HTERT RPE-1 (cell line): ENCODE measurements around the gene JAG1.
"Not testable (repeated sequence)": the region's sequence is repeated elsewhere in the genome, so short reads cannot be mapped to it uniquely, and the experiment has no call there.

Experiments
- in situ Hi-C: fragments of 300-500 bp; cut with MboI; formaldehyde crosslinking; loops from 4 replicates; pipeline ENCODE4 v1.14.3; 2020; ENCODE audit warnings: low sequenced_read_pairs

Gene JAG1

DNA sequence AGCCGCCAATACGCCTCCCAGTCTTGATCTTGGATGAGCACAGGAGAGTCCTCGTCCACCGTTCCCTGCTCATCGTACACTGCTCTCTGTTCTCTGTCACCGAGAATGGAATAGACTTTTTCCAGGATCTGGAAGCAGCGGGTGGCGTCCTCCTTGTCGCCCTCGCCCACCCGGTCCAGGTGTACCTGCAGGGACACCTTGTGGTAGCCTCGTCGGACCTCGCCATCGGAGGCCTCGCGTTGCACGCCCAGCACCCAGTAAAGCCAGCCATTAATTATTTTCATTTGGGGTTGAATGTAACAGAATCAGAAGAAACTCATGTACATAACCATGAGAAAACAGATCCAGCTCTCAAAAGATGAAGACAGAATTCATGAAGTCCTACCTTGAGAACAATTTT is 59.9 kb downstream of the JAG1 start:
- in situ Hi-C loops, result no loop called here

DNA sequence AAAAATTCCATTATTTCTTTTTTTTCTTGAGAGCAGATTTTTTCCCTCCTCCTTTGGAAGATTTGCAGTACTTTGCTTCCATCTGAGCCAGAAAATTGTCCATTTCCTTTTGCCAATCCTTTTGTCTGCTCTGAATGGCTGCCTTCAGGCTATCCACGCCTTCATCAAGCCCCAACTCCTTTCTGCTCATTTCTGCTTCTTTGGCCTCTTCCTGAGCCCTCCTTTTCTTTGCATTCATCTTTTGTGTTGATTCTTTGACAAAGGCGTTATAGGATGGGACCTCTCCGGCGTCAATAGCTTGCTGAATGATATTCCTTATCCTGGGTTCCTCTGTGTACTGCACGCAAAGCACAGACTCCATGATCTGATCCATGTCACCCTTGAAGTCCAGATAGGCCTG is 60.4 kb downstream of the JAG1 start:
- in situ Hi-C loops, result not testable (repeated sequence)

DNA sequence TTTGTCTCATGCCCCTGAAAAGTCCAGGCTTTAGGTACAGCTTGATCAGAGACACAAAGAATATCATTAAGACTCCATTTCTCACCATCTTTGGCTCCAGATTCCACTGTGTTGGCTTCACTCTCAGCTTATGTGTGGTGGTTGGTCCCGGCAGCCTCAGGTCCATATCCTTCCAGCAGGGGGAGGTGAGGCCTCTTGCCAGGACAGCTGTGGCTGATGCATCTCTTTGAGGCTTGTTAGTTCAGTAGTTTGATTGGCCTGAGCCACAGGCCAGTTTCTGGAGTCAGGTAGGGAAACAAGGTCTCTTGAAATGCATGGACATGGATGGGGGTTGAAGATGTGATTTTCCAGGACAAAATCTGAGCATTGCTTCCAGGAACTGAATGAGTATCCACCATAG is 62.4 kb downstream of the JAG1 start:
- in situ Hi-C loops, result no loop called here

DNA sequence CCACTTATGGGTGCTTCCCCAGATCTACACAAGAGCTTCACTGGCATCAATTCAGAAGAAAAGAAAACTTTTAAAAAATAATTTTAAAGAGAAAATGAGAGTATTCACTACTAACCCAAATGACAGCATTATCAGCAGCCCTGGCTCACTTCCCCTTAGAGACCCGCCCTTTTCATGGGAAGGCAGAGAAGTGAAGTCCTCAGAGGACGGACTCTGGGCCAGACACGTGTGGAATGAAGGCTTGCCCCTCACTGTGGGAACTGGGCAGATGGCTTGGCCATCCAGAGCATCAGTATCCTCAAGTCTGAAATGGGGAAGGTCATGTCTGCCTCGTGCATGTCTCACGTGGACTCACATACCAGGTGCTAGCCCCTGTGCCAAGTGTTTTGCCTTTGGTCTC is 63.5 kb downstream of the JAG1 start:
- in situ Hi-C loops, result no loop called here

DNA sequence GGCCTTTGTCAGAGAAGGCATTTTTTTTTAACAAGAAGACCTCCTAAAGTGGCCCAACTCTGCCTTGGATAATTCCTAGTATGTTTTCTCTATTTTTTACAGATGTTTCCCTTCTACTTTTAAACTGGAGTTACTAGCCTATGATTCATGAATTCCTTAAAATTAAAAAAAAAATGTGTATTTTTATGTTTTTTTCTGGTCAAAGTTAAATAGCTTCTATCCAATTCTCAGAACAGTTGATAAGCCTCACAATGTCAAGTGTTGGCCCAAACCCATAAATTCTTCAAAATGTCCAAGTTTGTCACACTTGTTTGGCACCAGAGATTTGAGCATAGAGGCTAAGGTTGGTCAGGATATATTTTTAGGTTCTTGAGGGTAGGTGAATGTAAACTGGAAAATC is 64.0 kb downstream of the JAG1 start:
- in situ Hi-C loops, result no loop called here

DNA sequence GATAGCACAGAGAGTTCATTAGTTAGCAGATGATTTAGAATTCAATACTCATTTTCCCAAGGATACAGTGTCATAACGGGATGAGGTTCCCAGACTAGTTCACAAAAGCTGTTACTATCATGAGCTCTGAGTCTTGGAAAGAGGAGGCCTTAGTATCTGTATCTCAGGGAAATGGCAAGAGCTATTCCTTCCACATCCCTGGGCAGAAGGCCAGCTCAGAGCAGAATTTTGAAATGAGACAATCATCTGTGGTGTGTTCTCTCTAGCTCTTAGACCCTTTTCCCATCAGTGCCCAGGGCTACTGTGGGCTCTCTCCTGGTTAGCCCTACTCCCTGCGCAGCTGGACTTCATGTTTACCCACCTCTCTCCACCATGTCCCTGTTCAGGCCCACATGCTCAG is 64.5 kb downstream of the JAG1 start:
- in situ Hi-C loops, result no loop called here

DNA sequence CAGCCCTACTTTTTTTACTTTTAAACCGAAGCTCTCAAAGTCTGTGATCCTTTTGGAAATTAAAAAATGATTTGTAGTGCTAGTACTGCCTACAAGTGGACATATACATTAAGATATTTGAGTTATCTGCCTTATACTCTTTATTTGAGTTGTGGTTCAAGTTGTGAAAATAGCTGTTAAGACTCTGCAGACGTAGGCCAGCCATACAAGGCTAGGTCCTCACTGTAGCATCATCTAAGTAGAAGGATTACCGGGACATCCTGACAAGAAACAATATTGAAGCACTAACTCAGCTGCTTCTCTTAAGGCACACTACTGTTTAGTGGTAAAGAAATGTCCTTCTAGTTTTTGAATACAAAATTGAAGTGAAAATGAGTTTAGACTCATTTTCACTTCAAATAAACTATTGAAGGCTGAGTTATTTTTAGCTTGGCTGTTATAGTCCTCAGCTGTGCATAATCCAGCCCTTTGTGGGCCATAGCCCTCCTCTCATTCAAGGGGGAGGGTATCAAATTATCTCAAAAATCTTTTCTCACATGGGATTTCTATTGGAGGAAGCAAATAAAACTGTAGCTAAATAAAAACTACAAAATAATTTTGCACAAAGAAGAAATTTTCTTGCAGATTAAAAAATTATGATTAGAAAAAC is 68.1 kb downstream of the JAG1 start:
- in situ Hi-C loops, result no loop called here

DNA sequence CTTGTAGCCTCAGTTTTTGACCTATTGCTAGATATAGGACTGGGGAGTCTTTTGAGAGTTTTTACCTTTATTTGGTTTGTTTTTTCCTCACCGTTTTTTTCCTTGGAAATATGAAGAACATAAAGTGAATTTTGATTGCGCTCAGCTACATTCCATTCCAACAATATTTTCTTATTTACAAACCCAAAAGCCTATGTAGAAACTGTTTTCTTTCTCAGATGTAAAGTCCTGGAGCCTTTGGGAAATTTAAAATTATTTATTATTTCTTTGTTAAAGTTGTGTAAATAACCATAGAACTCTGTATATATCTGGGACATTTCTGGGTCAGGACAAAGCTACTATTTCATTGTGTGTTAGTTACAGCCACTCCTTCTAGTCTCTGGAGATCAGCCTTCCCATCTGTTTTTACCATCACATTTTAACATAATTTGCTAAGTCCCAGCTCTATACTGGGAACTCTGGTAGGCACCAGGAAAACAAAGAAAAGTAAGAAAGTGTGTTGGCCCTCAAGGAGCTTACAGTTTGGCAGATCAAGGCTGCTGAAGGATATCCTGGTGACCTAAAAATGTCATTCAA is 68.8 kb downstream of the JAG1 start:
- in situ Hi-C loops, result no loop called here

DNA sequence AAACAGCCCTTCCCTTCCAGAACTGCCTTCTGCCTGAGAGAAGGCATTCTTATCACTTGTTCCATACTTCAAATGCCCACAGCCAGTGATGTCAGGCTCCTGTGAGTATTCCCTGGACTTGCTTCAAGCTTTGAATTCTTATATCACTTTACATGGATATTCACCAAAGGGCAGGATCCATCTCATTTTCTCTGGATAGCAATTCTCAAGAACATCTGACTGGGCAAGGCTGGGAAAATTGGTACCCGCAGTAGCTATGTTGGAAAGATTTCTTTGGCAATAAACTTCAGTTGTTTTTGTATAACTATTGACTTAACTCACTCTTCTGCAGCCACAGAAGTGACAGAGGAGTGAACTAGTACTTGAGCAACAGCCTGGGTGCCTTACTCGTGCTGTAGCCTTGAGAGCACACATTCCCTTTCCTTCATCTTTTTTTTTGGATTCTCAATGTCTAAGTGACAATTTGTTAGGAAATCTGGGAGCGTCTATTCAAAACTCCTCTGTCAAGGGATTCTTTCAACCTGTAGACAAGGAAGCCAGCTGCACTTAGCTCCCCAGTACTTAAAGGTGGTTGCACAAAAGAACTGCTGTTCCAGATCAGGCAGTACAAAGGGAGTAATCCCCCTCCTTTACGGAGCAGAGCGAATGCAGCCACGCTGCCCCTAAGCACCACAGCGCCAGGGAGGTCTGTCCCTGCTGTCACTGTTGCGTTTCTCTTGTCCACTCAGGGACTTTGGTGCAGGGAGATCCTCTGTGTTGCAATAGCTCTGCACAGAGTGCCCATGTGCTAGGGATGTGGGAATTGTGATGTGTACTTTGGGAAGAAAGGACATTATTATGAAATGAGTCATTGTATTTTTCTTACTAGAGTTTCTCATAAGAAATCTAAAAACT is 69.6 kb downstream of the JAG1 start:
- in situ Hi-C loops, result no loop called here

DNA sequence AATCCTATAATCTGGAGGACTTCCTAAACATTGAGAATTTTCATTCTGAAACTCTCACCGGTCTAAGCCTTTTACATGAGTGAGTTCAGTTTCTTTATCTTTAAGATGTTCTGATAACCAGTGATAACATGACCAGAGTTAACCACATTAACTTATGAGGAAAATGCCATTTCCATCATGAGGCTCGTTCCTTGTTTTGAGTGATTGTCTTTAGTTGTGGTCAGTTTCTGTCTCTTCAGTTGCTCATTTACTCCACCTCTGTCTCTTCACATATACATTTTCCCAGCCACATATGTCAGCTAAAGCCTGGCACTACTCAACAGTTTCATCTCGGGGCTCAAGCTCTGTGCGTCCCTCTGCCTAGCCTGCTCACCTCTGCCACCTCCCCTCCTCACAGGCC is 70.4 kb downstream of the JAG1 start:
- in situ Hi-C loops, result no loop called here

DNA sequence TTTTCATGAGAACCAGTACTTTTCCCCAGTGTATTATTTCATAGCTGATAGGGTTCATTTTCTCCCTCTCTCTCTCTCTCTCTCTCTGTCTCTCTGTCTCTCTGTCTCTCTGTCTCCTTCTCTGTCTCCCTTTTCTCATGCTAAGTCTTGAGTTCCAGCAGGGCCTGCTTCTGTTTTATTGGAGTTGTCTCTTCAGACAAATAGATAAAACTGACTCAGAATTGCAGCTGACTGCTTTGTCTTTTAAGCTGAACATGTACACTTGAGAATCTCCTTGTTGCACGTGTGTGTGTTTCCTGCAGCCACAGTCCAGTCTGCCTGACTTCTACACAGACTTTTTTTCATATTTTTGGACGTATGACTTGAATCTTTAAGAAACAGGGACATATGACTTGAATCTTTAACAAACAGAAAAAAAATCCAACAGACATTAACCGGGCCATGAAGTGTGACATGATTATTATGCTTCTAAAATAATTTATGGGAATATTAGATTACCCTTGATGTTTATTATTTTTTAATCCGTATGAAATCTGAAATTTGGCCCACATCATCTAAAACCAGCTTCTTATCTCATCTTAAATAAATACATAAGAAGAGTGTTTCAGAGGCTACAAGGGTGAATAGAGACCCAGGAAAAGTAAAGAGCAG is 71.5 kb downstream of the JAG1 start:
- in situ Hi-C loops, result no loop called here

DNA sequence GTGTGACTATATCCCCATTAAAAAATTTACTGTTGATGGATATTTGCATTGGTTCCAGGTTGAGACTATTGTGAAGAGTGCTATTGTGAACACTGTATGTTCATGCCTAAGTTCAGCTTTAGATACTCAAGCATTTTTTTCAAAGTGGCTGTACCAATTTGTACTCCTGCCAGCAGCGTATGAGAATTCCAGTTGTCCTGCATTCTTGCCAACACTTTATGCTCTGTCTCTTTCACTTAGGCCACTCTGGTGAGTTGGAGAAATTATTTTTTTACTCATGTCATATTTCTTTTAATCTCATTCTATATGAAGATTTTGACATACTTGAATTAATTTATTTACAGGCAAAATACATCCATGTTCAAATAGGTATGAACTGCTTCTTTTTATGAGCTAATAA is 76.2 kb downstream of the JAG1 start:
- in situ Hi-C loops, result no loop called here

DNA sequence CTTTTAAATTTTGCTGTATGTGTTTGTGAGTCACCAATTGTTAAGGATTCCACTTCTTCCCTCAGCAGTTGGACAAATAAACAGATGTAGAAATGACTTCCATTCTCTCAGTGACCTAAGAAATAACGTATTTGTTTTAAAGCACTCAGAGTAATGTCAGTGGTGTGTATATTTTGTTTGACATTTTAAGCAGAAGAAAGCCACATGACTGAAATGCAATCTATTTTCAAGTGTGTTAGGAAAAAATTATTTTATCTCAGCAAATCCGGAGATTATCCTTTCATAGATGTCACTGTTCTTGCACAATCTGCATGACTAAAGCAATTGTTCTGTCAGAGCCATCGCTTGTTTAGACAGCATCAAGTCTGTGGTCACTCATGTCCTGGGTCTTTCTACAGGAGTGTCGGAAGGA is 77.1 kb downstream of the JAG1 start:
- in situ Hi-C loops, result no loop called here

DNA sequence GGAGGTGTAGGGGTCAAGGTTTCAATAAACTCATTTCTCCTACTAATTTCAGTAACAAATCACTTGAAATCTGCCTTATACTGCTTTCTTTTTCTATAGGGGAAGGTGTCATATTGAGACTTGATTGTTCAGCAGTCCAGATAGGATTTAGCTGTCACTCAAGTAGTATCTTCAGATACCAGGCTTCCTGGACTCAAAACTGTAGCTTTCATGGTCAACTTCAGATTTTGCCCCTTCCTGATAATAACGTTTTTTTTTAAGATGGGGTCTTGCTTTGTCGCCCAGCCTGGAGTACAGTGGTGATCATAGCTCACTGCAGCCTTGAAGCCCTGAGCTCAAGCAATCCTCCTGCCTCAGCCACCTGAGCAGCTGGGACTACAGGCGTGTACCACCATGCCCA is 77.8 kb downstream of the JAG1 start:
- in situ Hi-C loops, result no loop called here

DNA sequence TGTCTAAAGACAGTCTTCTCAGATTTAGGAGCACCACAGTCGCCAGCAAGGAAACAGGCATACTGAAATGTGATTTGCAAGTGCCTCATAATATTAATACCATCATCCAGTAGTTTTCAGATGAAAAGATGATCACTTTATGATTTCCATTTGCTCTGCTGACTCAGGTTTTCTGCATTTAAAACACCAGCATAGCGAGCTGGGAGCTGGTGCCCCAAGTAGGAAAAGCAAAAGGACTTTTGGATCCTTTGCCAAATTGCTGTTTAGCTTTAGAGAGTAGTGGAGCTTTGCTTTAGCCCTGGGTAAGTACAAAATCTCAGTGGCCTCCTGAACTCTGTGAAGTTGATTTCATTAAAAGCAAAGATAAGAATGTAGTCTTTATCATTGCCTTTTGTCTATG is 78.5 kb downstream of the JAG1 start:
- in situ Hi-C loops, result no loop called here

DNA sequence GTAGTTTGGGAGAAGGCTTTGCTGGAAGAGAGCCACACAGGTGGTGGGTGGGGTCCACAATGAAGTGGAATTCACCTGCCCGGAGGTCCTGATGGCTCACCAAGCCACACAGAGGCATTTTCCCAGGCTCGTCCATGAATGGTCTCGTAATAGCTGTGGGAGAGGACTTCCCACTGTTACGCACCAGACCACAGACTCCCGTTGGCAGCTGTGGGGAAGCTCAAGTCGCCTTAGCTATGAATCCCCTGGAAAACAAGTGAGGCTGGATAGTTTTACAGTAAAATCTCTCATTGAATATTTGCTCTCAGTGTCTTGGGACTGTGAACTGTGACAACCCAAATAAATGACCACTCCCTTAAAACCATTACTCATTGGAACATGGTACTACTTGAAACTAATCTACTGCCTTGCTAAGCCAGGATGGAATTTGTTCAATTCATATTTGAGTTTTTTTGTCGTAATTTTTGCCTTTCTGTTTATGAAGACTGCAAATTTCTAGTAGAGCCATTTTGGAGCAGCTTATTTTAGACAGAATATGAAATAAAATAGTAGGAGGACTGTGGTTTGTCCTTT is 79.4 kb downstream of the JAG1 start:
- in situ Hi-C loops, result no loop called here

DNA sequence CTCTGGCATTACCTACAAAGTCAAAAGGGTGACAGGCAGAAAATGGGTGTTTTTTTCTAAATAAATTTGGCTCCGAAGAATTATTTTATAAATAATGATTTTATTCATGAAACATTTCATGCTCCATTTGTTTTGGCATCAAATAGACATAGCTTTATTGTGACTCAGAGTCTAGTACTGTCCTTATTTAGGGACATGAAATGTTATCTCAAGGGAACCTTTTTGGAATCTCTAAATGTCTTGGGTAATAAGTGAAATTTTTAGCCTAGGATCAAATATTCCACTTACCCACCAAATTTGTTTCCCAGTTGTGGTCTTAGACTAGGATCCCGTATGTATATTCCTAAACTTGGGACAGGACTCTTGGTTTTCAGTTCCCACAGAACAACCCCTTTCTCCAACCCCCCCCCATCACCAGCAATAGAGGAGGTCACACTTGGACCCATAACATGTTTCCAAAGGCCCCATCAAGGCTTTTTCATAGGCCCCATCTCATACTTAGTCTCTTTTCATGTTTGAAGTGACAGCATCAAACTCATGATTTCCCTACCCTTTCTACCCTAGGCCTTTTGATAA is 81.8 kb downstream of the JAG1 start:
- in situ Hi-C loops, result no loop called here

DNA sequence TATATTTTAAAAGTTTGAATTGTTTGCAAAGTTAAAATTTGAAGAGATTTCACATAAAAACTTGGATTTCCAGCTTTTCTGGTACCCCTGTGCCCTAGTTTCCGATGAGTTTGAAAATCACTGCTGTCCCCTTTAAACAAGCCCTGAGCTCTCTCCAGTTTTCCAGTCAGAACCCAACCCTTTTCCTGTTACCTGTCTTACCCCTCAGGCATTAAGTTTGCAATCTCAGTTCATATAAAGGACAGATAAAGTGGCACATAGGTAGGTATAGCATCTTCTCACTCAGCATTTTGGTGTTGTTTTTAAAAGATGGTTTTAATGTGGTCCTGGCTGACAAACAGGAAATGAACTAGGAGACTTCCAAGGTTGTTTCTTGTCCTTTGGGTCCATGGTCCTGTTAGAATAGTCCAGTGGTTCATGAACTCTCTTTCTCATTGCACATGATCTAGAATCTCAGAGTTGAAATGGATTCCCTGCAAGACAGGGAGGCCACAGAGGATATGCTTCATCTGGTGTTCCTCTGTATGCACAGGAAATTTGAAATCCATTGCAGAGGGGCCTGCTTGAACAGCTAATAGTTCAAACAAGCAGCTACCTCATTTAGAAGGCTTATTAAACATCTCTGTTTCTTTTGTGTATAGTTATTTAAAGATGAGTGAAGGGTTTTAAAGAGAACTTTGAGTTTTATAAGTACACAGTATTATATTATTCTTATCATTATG is 82.7 kb downstream of the JAG1 start:
- in situ Hi-C loops, result no loop called here

DNA sequence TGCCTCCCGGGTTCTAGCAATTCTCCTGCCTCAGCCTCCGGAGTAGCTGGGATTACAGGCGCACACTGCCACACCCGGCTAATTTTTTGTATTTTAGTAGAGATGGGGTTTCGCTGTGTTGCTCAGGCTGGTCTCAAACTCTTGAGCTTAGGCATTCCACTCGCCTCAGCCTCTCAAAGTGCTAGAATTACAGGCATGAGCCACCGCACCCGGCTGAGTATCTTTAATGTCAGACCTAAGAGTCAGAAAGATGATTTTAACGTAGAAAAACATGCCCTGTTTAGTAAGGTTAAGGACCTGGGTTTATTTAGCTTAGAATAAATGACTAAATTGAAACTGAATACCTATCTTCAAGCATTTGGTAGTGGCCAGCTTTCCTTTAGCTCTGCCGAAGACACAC is 83.4 kb downstream of the JAG1 start:
- in situ Hi-C loops, result not testable (repeated sequence)
